Trophoblast cell (in vitro differentiated cells and primary cell): ENCODE measurements around the gene HOXA5.

Experiments
- DNase-seq, 2 donors: peaks; one replicate each; pipeline ENCODE4 v3.0.0-alpha.2; 2016
- H2AFZ ChIP-seq: 2 replicates; pipeline ENCODE4 v1.6.1; 2013; ENCODE audit warnings: low read length, moderate library complexity, mild to moderate bottlenecking; ENCODE audit not compliant: insufficient read depth, poor library complexity
- H2AK5ac ChIP-seq: 2 replicates; pipeline ENCODE4 v1.6.1; 2013; ENCODE audit warnings: mild to moderate bottlenecking, low read length
- H2BK120ac ChIP-seq: 2 replicates; pipeline ENCODE4 v1.6.1; 2013; ENCODE audit warnings: low read length, mild to moderate bottlenecking, moderate library complexity; ENCODE audit not compliant: insufficient read depth, poor library complexity
- H2BK12ac ChIP-seq: 2 replicates; pipeline ENCODE4 v1.6.1; 2013; ENCODE audit warnings: mild to moderate bottlenecking, low read length, moderate library complexity
- H2BK5ac ChIP-seq: 2 replicates; pipeline ENCODE4 v1.6.1; 2013; ENCODE audit warnings: low read length, low read depth, moderate library complexity, mild to moderate bottlenecking; ENCODE audit not compliant: poor library complexity
- H3K14ac ChIP-seq: 2 replicates; pipeline ENCODE4 v1.6.1; 2013; ENCODE audit warnings: mild to moderate bottlenecking, low read length
- H3K18ac ChIP-seq: 2 replicates; pipeline ENCODE4 v1.6.1; 2013; ENCODE audit warnings: mild to moderate bottlenecking, low read length
- H3K23ac ChIP-seq: 2 replicates; pipeline ENCODE4 v1.6.1; 2013; ENCODE audit warnings: low read length
- H3K27ac ChIP-seq: 2 replicates; pipeline ENCODE4 v1.5.1; 2013; ENCODE audit warnings: low read depth, mild to moderate bottlenecking, inconsistent platforms, low read length, moderate library complexity
- H3K27me3 ChIP-seq: 2 replicates; pipeline ENCODE4 v1.6.1; 2013; ENCODE audit warnings: inconsistent platforms, mild to moderate bottlenecking, low read length, moderate library complexity; ENCODE audit not compliant: insufficient read depth
- H3K36me3 ChIP-seq, 2 experiments: 1 replicate in 1 of 2; 2 replicates in 1 of 2; pipeline ENCODE4 v1.6.1; 2013; ENCODE audit warnings: low read length in 2 of 2, mild to moderate bottlenecking in 2 of 2, moderate library complexity in 1 of 2; ENCODE audit not compliant: insufficient read depth in 2 of 2, control insufficient read depth in 1 of 2
- H3K4ac ChIP-seq: 2 replicates; pipeline ENCODE4 v1.6.1; 2013; ENCODE audit warnings: low read depth, mild to moderate bottlenecking, low read length, moderate library complexity
- H3K4me1 ChIP-seq, 2 experiments: 1 replicate in 1 of 2; 2 replicates in 1 of 2; pipeline ENCODE4 v1.6.1; 2013; ENCODE audit warnings: low read length in 2 of 2, mild to moderate bottlenecking in 2 of 2, moderate library complexity in 1 of 2; ENCODE audit not compliant: insufficient read depth in 2 of 2, control insufficient read depth in 1 of 2
- H3K4me2 ChIP-seq: 2 replicates; pipeline ENCODE4 v1.6.1; 2013; ENCODE audit warnings: inconsistent platforms, mild to moderate bottlenecking, low read length, moderate library complexity
- H3K4me3 ChIP-seq: 2 replicates; pipeline ENCODE4 v1.5.1; 2013; ENCODE audit warnings: mild to moderate bottlenecking, low read depth, low read length, inconsistent platforms
- H3K79me1 ChIP-seq: one replicate; pipeline ENCODE4 v1.6.1; 2013; ENCODE audit warnings: low read length
- H3K79me2 ChIP-seq: 2 replicates; pipeline ENCODE4 v1.6.1; 2013; ENCODE audit warnings: low read length, mild to moderate bottlenecking; ENCODE audit not compliant: control insufficient read depth, insufficient read depth, poor library complexity
- H3K9ac ChIP-seq: 2 replicates; pipeline ENCODE4 v1.6.1; 2013; ENCODE audit warnings: mild to moderate bottlenecking, low read length
- H3K9me3 ChIP-seq: 2 replicates; pipeline ENCODE4 v1.6.1; 2013; ENCODE audit warnings: low read depth, mild to moderate bottlenecking, control low read depth, inconsistent platforms, low read length; ENCODE audit not compliant: insufficient read depth
- H4K12ac ChIP-seq: 2 replicates; pipeline ENCODE4 v1.6.1; 2013; ENCODE audit warnings: low read depth, mild to moderate bottlenecking, low read length, moderate library complexity
- H4K8ac ChIP-seq: 2 replicates; pipeline ENCODE4 v1.6.1; 2013; ENCODE audit warnings: low read depth, mild to moderate bottlenecking, low read length, moderate library complexity
- H4K91ac ChIP-seq: one replicate; pipeline ENCODE4 v1.6.1; 2013; ENCODE audit warnings: low read depth, mild to moderate bottlenecking, low read length, moderate library complexity
- WGBS: extraction: QIAGEN DNeasy Blood & Tissue Kit; methylation state at CpG from one replicate; pipeline ENCODE4 v1.1.7; 2013; ENCODE audit warnings: missing lambda C conversion rate; ENCODE audit not compliant: insufficient read length, insufficient coverage; ENCODE audit errors: extremely low coverage; 5-methylcytosine and 5-hydroxymethylcytosine counted together

The HOXA5 gene

GRCh38 chr7:27095050-27095896, 48.2 kb downstream of the HOXA5 start:
- Histone ChIP-seq H3K9ac (no peak overlapping the region), H3K79me1 (no peaks in the 10 kb centered on the region), H4K12ac (no peak overlapping the region), H3K27me3 (peaks cover 78% of the 10 kb centered on the region), H3K36me3 (no peaks in the 10 kb centered on the region), H3K4me2 (peak overlapping the region; percentile 72), H3K27ac (no peak overlapping the region), H3K18ac (no peak overlapping the region), H4K91ac (no peak overlapping the region), H3K79me2 (no peaks in the 10 kb centered on the region), H2BK5ac (no peak overlapping the region), H2BK120ac (no peak overlapping the region), H2AK5ac (no peak overlapping the region), H3K9me3 (peaks cover 13% of the 10 kb centered on the region), H3K4me1 (peaks cover 11% of the 10 kb centered on the region in 2 experiments), H2BK12ac (no peak overlapping the region), H3K14ac (no peak overlapping the region), H4K8ac (no peak overlapping the region), H3K4me3 (peak overlapping the region; percentile 8), H3K23ac (no peak overlapping the region), H2AFZ (no peak overlapping the region), H3K4ac (no peak overlapping the region)
- no peak for DNase-seq
- WGBS, result no CpG with 5 or more reads among the region's 33 CpGs

- Histone ChIP-seq H3K4me3 (no peak overlapping the region), H3K23ac (no peak overlapping the region), H3K79me2 (no peaks in the 10 kb centered on the region), H4K12ac (no peak overlapping the region), H3K79me1 (no peaks in the 10 kb centered on the region), H3K9ac (no peak overlapping the region), H4K8ac (no peak overlapping the region), H3K27ac (no peak overlapping the region), H3K27me3 (peaks cover 80% of the 10 kb centered on the region), H3K9me3 (peaks cover 13% of the 10 kb centered on the region), H2BK120ac (no peak overlapping the region), H3K4me2 (no peak overlapping the region), H3K18ac (no peak overlapping the region), H2AK5ac (no peak overlapping the region), H2BK12ac (no peak overlapping the region), H2BK5ac (no peak overlapping the region), H3K4ac (no peak overlapping the region), H3K14ac (no peak overlapping the region), H4K91ac (no peak overlapping the region), H2AFZ (no peak overlapping the region), H3K36me3 (no peaks in the 10 kb centered on the region), H3K4me1 (peaks cover 11% of the 10 kb centered on the region in 2 experiments)
- no CpG with 5 or more reads among the region's 29 CpGs for WGBS
- DNase-seq, result no peak
Measured at GRCh38 chr7:27094304-27095049, 49.0 kb downstream of the HOXA5 start.

GRCh38 chr7:27093184-27093895, 50.1 kb downstream of the HOXA5 start:
- Histone ChIP-seq H3K18ac (no peak overlapping the region), H4K12ac (no peak overlapping the region), H3K14ac (no peak overlapping the region), H2AK5ac (no peak overlapping the region), H2AFZ (no peak overlapping the region), H2BK12ac (no peak overlapping the region), H4K8ac (no peak overlapping the region), H3K27me3 (peaks cover 78% of the 10 kb centered on the region), H2BK120ac (no peak overlapping the region), H3K9me3 (peaks cover 14% of the 10 kb centered on the region), H3K4ac (no peak overlapping the region), H3K4me2 (no peak overlapping the region), H3K23ac (no peak overlapping the region), H3K4me3 (no peak overlapping the region), H3K4me1 (peaks cover 10 to 11% of the 10 kb centered on the region in 2 experiments), H2BK5ac (no peak overlapping the region), H3K27ac (no peak overlapping the region), H3K79me1 (no peaks in the 10 kb centered on the region), H3K9ac (no peak overlapping the region), H3K36me3 (no peaks in the 10 kb centered on the region), H3K79me2 (no peaks in the 10 kb centered on the region), H4K91ac (no peak overlapping the region)
- no CpG with 5 or more reads among the region's 6 CpGs for WGBS
- no peak for DNase-seq

DNA sequence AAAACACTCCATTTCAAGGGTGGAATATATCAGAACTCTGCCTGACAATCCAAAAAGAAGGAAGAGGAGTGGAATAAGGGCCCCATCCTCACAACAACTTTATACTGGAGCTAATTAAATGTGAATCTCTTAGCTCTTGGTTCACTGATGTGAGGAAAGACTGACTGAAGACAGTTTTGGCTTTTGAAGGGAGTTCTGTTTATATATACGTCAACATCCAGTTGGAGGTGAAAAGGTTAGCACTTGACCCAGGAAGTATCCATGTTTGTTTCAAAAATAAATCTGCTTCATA, 50.7 kb downstream of the HOXA5 start:
- H3K23ac ChIP-seq, result no peak overlapping the region
- H3K27ac ChIP-seq, result no peak overlapping the region
- no peak overlapping the region for H3K14ac ChIP-seq
- no peak overlapping the region for H4K12ac ChIP-seq
- H3K9ac ChIP-seq, result no peak overlapping the region
- no peak overlapping the region for H2AK5ac ChIP-seq
- no peak for DNase-seq
- H4K8ac ChIP-seq, result no peak overlapping the region
- H3K79me2 ChIP-seq, result no peaks in the 10 kb centered on the region
- H3K4me2 ChIP-seq, result no peak overlapping the region
- H2BK12ac ChIP-seq, result no peak overlapping the region
- no peak overlapping the region for H2BK5ac ChIP-seq
- H3K79me1 ChIP-seq, result no peaks in the 10 kb centered on the region
- peaks cover 78% of the 10 kb centered on the region for H3K27me3 ChIP-seq
- no peaks in the 10 kb centered on the region for H3K36me3 ChIP-seq
- no peak overlapping the region for H3K4me3 ChIP-seq
- peaks cover 17% of the 10 kb centered on the region for H3K9me3 ChIP-seq
- no CpG with 5 or more reads among the region's 1 CpG for WGBS
- no peak overlapping the region for H4K91ac ChIP-seq
- H2AFZ ChIP-seq, result no peak overlapping the region
- no peak overlapping the region for H2BK120ac ChIP-seq
- H3K4ac ChIP-seq, result no peak overlapping the region
- H3K4me1 ChIP-seq, result peaks cover 5 to 11% of the 10 kb centered on the region in 2 experiments
- no peak overlapping the region for H3K18ac ChIP-seq
